GM19193 (cell line): ENCODE results near the gene GPC1.

Source experiments
- POLR2A ChIP-seq: IDR thresholded peaks from 4 replicates; pipeline ENCODE4 v1.6.1; 2011; ENCODE audit not compliant: insufficient read depth, insufficient read length; ENCODE audit errors: extremely low read depth

GPC1 gene

DNA sequence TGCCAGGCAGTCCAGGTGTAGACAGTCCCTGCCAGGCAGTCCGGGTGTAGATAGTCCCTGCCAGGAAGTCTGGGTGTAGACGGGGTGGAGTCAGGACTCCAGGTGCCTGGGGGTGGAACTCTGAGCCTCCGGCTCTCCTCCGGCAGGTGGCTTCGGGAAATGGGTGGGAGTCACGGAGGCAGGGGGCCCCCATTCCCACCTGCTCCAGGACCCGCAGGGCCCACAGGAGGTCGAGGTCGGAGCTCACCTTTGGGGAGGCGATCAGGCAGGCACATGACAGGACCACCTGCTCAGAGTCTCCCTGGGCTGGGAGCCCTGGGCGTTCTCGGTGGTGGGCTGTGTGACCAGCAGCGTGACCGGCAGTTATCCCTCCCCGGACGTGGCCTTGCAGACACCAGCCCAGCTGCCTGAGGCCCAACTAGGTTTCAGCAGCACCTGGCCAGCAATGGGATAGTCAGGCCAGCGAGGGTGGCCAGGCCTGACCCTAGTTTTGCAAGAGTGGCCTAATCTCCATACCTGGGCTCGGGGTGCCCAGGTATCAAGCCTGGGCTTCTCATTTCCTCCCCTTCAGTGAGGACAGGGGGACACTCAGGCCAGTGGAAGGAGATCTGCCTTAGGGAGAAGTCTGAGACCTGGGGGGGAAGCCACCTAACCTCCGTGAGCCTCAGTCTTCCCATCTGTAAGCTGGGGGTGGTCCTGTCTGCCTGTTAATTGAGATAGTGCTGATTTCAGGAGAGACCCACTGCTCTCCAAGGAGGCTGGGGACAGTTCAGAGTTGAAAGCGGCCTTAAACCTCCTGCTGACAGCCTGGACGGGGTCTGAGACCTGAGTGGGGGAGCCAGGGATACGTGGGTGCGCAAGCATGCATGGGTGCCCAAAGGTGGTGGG is 13.2 kb downstream of the GPC1 start:
- no peak for TF ChIP-seq POLR2A

DNA sequence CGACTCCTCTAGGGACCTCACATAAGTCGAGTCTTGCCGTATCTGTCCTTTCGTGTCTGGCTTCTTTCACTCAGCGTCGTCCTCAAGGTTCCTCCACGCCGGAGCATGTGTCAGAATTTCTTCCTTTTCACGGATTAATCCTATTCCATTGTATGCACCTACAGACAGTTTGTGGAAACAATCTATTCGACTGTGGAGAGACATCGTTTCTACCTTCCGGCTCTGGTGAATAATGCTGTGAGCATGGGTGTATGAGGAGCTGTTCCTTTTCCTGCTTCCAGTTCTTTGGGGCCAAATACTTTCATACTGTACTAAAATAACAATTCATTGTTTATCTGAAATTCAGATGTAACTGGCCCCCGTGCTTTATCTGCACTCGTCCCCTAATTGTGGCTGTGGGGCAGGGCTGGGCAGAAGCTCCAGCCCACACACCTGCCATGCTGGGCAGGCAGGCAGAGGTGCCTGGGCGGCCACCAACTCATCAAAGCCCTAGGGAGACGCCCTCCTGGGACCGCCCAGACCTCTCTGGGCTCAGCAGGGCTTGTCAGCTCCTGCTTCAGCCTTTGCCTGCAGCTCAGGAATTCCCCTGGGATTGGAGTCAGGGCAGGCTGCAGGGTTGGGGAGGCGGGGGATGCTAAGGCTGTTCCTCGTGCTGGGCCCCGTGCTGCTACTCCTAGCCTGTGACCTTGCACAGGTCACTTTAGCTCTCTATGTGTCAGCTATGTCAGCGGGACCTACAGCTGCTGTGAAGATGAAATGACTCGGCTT is 14.5 kb downstream of the GPC1 start:
- TF ChIP-seq POLR2A = no peak

DNA sequence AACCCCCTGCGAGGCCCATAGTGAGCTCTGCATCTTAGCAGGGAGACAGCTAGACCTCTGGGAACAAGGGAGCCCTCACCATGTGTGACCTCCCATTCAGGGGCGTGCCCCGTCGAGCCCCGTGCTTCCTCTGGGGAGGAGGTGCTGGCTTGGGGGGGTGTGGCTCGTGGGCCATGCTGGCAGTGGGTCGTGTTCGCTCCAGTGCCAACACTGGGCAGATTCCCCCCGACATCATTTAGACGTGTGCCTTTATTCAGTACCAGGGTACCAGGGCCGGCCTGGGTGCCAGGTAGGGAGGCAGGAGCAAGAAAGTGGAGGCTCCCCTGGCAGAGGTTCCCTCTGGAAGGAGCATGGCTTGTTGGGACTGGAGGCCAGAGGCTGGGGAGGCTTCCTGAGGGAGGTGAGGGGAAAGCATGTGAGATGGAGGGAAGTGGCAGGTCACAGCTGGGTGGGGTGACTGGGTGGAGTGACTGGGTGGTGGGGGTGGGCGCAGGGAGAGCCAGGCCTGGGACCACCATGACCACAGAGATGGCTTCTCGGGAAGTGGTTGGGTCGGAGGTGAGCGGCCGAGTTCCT is 15.2 kb downstream of the GPC1 start:
- no peak for TF ChIP-seq POLR2A

DNA sequence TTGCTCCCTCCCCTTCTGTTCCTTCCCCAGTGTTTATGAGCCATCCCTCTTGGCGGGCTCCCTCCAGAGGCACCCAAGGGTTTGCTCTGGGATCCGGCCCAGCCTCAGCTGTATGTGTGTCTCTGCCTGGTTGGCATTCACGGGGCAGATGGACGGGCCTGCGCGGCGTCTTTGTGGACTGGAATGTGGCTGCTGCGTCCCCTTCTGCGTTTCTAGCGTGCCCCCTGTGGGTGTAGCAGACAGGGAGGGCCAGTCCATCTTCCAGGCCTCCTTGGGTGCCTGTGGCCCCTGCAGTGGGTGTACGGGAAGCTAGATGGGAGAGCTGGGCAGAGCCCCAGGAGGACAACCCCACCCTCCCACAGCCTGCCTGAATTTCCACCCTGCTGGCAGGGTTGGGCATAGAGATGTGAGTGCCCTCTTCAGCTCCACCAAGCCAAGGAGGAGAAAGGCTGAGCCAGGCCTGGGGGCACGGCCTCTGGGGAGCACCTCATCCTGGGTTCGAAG is 15.7 kb downstream of the GPC1 start:
- no peak for TF ChIP-seq POLR2A

DNA sequence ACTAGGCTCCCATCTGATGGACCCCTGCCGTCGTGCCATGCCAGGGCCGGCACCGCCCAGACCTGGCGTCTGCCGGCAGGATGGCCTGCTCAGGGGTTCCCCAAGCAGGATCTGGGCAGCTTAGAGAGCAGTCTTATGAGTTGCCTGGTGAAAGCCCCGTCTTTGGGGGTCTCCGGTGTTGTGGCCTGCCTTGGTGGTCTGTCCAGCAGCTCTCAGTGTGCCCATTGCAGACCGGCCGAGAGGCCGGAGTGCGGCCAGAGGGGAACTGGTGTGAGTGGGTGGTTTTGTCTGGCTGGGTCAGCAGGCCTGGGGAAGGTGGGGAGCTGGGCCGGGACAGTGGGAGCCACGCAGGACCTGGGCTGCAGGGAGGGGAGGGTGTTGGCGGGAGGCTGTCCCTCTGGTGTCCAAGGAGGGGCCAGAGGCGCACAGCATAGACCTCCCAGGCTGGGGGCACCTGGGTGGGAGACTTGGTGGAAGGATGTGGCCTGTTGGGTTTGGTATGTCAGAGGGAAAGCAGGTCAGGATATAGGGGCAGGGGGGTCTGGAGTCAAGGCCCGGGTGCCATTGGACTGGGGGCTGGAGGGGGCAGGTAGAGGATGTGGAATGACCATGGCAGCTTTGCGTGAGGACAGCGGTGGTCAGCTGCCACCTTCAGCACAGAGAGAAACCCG is 16.5 kb downstream of the GPC1 start:
- TF ChIP-seq POLR2A = no peak

DNA sequence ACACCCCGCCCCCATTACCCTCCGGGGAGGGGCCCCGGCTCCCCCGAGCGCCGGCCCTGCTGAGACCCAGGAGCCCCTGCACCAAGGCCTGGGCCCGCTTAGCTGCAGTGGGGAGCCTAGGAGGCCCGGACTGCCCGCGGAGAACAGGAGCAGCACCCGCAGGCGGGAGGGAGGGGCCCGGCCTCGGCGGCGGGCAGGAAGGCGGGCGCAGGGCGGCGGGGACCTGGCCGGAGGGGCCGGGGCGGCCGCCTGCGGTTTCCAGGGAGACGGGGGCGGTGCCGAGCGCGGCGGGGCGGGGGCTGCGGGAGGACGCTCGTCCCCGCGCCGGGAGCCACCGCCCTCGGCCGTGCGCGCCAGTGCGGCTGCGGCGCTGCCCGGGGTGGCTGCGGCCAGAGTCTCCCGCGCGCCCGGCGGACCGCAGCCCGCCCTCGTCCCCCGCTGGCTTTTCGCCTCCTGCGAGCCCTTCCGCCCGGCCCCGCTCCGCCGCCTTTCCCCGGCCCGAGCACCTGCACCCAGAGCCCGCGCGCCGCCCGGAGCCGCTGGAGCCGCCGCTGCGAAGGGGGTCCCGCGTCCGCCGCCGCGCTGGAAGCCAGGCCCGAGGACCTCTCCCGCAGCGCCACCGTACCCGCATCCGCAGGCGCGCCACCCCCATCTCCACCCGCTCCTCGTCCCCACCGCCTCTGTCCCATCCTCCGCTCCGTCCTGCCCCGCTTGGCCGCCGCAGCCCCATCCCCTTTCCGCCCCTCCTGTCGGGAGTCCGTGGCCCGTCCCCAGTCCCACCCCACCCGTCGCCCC is 17.2 kb downstream of the GPC1 start:
- TF ChIP-seq POLR2A = no peak

DNA sequence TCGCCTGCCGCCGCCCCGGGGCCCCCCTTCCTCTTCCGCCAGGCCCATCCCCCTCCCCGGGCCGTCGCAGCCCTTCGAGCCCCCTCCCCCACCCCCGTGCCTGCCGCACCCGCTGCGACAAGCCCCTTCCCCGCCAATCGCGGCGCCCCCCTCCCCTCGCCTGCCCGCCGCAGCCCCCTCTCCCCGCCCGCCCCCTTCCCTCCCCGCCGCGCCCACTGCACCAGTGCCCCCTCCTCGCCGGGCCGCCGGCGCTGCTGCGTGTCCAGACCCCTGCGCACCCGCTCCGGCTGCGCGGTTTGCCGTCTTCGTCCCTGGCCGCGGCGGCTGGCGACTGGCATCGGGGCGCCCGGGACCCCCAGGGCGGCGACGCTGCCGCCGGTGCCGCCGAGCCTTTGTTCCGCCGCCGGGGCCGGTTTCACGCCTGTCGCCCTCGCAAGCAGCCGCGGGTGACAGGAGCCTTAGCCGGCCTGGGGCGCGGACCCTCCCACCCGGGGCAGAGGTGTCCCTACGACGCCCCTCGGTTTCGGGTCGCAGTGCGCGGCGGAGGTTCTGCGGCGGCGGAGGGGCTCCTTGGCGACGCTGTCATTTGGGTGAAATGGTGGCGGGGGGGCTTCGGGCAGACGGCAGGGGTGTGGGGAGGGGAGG is 18.1 kb downstream of the GPC1 start:
- no peak for TF ChIP-seq POLR2A

DNA sequence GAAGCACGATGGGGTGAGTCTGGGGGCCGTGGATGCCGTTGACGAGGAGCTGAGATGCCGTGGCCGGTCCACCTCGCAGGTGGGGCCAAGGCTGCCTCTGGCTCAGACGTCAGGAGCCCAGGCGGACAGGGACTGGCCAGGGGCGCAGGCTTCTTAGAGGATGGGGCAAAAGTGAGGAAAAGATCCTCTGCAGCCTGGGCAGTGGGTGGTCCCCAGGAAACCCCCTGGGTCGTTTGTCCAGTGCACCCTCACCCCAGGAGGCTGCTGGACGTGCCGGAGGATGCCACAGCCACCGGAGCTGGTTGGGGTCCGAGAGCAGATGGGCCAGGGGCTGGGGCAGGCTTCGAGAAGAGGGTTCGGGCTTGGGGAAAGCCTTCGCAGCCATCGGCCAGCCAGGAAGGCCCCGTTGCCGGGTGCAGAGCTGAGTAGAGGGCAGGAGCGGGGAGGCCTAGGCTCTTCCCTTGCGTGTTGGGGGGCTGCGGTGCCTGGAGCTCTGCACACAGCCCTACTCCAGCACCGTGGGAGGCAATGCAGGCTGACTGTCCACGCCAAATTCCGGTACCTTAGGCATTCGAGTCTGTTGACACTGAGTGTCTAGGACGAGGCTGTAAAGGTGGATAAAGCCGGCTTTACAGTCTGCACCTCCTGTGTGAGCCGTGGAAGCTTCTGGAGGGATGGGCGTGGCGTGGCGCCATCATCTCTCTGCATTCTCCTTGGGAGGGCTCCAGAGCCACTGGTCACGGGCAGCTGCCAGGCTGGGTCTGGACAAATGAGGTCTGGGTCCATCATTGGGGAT is 18.8 kb downstream of the GPC1 start:
- TF ChIP-seq POLR2A = no peak

DNA sequence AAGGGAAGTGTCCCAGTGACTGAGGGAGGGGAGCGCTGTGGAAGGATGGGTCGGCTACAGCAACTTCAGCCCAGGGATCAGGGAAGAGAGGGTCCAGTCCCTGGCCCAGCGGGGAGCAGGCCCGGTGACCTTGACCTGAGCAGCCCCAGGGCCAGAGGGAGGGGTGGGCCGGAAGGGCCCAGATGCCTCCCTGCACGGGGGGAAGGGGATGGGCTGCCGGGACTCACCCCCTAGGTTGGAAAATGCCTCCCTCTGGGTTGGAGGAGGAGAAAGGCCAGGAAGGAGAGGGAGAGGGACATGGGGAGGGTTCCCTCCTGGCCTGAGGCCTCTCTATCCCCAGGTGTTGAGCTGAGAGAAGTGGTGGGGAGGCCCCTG is 19.8 kb downstream of the GPC1 start:
- TF ChIP-seq POLR2A = no peak

DNA sequence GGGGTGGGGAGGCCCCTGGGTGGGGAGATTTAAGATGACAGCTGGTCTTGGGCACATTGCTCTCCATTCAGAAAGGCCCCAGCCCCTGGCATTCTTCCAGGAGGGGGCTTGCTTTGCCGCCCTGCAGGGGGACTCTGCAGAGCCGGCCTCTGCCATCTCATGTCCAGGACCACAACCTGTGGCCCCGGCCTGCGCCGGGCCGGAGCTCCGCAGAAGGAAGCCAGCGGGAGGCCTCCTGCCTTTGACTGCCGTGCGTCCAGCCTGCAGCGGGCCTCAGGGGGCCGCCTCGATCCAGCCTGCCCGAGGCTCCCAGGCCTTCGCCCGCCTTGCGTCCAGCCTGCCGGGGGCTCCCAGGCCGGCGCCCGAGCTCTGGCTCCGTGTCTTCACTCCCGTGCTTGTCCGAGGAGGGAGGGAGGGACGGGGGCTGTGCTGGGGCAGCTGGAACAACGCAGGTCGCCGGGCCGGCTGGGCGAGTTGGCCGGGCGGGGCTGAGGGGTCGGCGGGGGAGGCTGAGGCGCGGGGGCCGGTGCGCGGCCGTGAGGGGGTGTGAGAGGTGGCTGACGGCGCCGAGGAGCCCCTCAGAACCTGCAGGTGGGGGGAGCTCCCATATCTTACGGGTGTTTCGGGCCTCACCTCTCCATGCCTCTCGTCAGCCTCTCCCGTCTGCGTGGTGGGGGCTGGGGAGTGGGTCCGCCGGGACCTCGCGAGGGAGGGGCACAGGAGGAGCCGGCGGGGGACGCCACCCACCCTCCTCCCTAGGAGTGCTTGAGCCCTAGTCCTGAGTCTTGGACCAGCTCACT is 20.4 kb downstream of the GPC1 start:
- no peak for TF ChIP-seq POLR2A

DNA sequence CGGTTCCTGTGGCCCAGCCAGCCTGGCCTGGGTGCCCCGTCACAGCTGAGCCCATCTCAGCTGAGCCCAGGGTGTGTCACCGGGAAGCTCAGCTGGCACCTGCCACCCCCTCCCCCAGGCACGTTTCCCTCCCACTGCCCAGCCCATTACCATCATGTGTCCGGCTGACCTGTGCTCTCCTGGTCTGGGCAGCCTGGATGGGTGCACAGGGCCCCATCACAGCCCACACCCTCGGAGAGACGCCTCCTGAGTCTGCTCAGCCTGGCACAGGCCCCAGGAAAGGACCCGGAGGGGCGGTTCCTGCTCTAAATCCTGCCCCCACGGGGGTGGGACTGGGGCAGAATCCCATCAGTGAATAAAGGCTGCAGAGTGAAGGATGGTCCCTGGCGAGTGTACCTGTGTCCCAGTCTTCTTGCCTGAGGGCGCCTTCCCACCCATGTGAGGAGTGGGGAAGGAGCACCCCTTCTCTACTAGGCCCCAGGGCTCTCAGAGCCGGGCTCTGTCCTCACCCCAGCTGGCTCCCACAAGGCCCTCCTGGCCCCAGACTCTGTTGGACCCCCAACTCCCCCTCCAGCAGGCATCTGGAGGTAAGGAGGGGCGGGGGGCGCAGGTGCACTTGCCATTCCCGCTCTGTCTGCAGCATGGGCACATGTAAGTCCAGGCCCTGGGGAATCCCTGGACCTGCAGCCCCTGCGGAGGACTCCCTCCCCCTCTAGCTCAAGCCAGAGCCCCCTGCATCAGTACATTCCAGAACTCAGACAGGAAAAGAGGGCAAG is 21.2 kb downstream of the GPC1 start:
- TF ChIP-seq POLR2A = no peak
